GM23248 (cell line): ENCODE data around the gene SUSD2.

Experiments used
- EZH2 ChIP-seq: fragments of 200-600 bp; sonication (generic); IDR thresholded peaks from 2 replicates; pipeline ENCODE4 v1.6.1; 2018; ENCODE audit warnings: antibody characterized with exemption, mild to moderate bottlenecking; ENCODE audit not compliant: insufficient read depth, poor library complexity, severe bottlenecking
- EZH2phosphoT487 ChIP-seq: fragments of 200-600 bp; sonication (generic); IDR thresholded peaks from 2 replicates; pipeline ENCODE4 v1.6.1; 2018; ENCODE audit warnings: antibody characterized with exemption, moderate library complexity, mild to moderate bottlenecking, low read depth; ENCODE audit not compliant: insufficient read depth

GRCh38 chr22:24164940-24165339, 16.3 kb upstream of the SUSD2 start:
- TF ChIP-seq EZH2 (no peak), EZH2phosphoT487 (no peak)
